Peyer's patch (tissue), 4 donors: ENCODE measurements around the gene MPZL3. TPM values are rescaled to one million over a fixed set of nuclear protein-coding genes. Genes with fewer than 3 reads are reported as not detected.

Experiments
- DNase-seq, 3 donors: peaks; one replicate each; pipeline ENCODE4 v3.0.0-alpha.2; 2017 to 2019
- H3K27ac ChIP-seq, 4 donors: fragments of 200-600 bp; sonication (generic); one replicate each; pipeline ENCODE4 v1.5.1; 2016 to 2019
- H3K27me3 ChIP-seq, 2 donors: fragments of 200-600 bp; sonication (generic); one replicate each; pipeline ENCODE4 v1.5.1; 2019
- H3K36me3 ChIP-seq, 3 donors: fragments of 200-600 bp; sonication (generic); one replicate each; pipeline ENCODE4 v1.5.1; 2016 to 2019
- H3K4me1 ChIP-seq, 4 donors: fragments of 200-600 bp; sonication (generic); one replicate each; pipeline ENCODE4 v1.5.1; 2016 to 2019
- H3K4me3 ChIP-seq, 4 donors: fragments of 200-600 bp; sonication (generic); 1 replicate in 3 of 4; 2 replicates in 1 of 4; pipeline ENCODE4 v1.5.1; 2016 to 2019; ENCODE audit warnings: mild to moderate bottlenecking in 1 of 4
- H3K9me3 ChIP-seq, 4 donors: fragments of 200-600 bp; sonication (generic); one replicate each; pipeline ENCODE4 v1.5.1; 2016 to 2019; ENCODE audit warnings: mild to moderate bottlenecking in 1 of 4
- CTCF ChIP-seq, 6 experiments: fragments of 450-650 bp in 4 of 6; fragments of 200-600 bp in 2 of 6; sonication (generic) in 1 of 6; IDR thresholded peaks; one replicate each; pipeline ENCODE4 v1.5.1; 2017 to 2019; ENCODE audit warnings: antibody characterized with exemption in 6 of 6, mild to moderate bottlenecking in 3 of 6, moderate library complexity in 1 of 6
- POLR2A ChIP-seq, 2 donors: fragments of 450-650 bp; IDR thresholded peaks; one replicate each; pipeline ENCODE4 v1.5.1; 2017; ENCODE audit warnings: antibody characterized with exemption in 2 of 2, mild to moderate bottlenecking in 2 of 2, moderate library complexity in 2 of 2
- total RNA-seq, 4 donors: library from RNA; depleted of rRNA; stranded (reverse); fragments of >200 nt; gene quantifications; one replicate each; pipeline ENCODE4 v1.1.0, GENCODE V29; 2016

MPZL3 gene
- total RNA-seq, 4 donors from 2014 or later: 0.83 to 15.4 (median 7.8) TPM

GRCh38 chr11:118283756-118284350 lies 31.7 kb upstream of the MPZL3 start:
- H3K9me3 ChIP-seq: no peaks in the 10 kb centered on the region
- no peak overlapping the region for H3K4me3 ChIP-seq
- no peaks in the 10 kb centered on the region for H3K4me1 ChIP-seq
- no peaks in the 10 kb centered on the region for H3K27me3 ChIP-seq
- no peak for TF ChIP-seq POLR2A (IDR thresholded peaks at IDR 0.05)
- DNase-seq: no peak
- no peaks in the 10 kb centered on the region for H3K36me3 ChIP-seq
- peak overlapping the region in 1 of 4 donors; percentile 41 for H3K27ac ChIP-seq

GRCh38 chr11:118283037-118283636 lies 31.0 kb upstream of the MPZL3 start:
- H3K27ac ChIP-seq: peak overlapping the region in 1 of 4 donors; percentile 47
- no peaks in the 10 kb centered on the region for H3K9me3 ChIP-seq
- H3K27me3 ChIP-seq: no peaks in the 10 kb centered on the region
- no peak for TF ChIP-seq POLR2A (IDR thresholded peaks at IDR 0.05)
- no peak for TF ChIP-seq CTCF (IDR thresholded peaks at IDR 0.05)
- no peak overlapping the region for H3K4me3 ChIP-seq
- DNase-seq: no peak
- H3K36me3 ChIP-seq: no peaks in the 10 kb centered on the region
- no peaks in the 10 kb centered on the region for H3K4me1 ChIP-seq

GRCh38 chr11:118282606-118283005 lies 30.4 kb upstream of the MPZL3 start:
- no peaks in the 10 kb centered on the region for H3K36me3 ChIP-seq
- H3K27ac ChIP-seq: peak overlapping the region in 1 of 4 donors; percentile 47
- no peaks in the 10 kb centered on the region for H3K27me3 ChIP-seq
- no peak overlapping the region for H3K4me3 ChIP-seq
- H3K4me1 ChIP-seq: no peaks in the 10 kb centered on the region
- no peak for DNase-seq
- no peaks in the 10 kb centered on the region for H3K9me3 ChIP-seq
- no peak for TF ChIP-seq POLR2A (IDR thresholded peaks at IDR 0.05)
- no peak for TF ChIP-seq CTCF (IDR thresholded peaks at IDR 0.05)

GRCh38 chr11:118281284-118281683 lies 29.1 kb upstream of the MPZL3 start:
- Histone ChIP-seq H3K36me3 (no peaks in the 10 kb centered on the region), H3K27me3 (no peaks in the 10 kb centered on the region), H3K27ac (no peak overlapping the region), H3K9me3 (no peaks in the 10 kb centered on the region), H3K4me1 (no peaks in the 10 kb centered on the region), H3K4me3 (no peak overlapping the region)
- TF ChIP-seq POLR2A (IDR thresholded peaks at IDR 0.05) (no peak), CTCF (IDR thresholded peaks at IDR 0.05) (no peak)
- no peak for DNase-seq

GRCh38 chr11:118277312-118277711 lies 25.1 kb upstream of the MPZL3 start:
- Histone ChIP-seq H3K4me1 (no peaks in the 10 kb centered on the region), H3K27ac (no peak overlapping the region), H3K27me3 (no peaks in the 10 kb centered on the region), H3K4me3 (no peak overlapping the region), H3K9me3 (no peaks in the 10 kb centered on the region), H3K36me3 (no peaks in the 10 kb centered on the region)
- DNase-seq: no peak
- no peak for TF ChIP-seq POLR2A (IDR thresholded peaks at IDR 0.05)
- TF ChIP-seq CTCF (IDR thresholded peaks at IDR 0.05): no peak

- Histone ChIP-seq H3K27ac (no peak overlapping the region), H3K36me3 (no peaks in the 10 kb centered on the region), H3K9me3 (no peaks in the 10 kb centered on the region), H3K4me1 (no peaks in the 10 kb centered on the region), H3K4me3 (no peak overlapping the region), H3K27me3 (no peaks in the 10 kb centered on the region)
- no peak for TF ChIP-seq POLR2A (IDR thresholded peaks at IDR 0.05)
- TF ChIP-seq CTCF (IDR thresholded peaks at IDR 0.05): no peak
- no peak for DNase-seq
Observed at GRCh38 chr11:118276422-118276821, 24.3 kb upstream of the MPZL3 start.
